ENCODE data around the gene TMEM218.

TMEM218 gene

DNA sequence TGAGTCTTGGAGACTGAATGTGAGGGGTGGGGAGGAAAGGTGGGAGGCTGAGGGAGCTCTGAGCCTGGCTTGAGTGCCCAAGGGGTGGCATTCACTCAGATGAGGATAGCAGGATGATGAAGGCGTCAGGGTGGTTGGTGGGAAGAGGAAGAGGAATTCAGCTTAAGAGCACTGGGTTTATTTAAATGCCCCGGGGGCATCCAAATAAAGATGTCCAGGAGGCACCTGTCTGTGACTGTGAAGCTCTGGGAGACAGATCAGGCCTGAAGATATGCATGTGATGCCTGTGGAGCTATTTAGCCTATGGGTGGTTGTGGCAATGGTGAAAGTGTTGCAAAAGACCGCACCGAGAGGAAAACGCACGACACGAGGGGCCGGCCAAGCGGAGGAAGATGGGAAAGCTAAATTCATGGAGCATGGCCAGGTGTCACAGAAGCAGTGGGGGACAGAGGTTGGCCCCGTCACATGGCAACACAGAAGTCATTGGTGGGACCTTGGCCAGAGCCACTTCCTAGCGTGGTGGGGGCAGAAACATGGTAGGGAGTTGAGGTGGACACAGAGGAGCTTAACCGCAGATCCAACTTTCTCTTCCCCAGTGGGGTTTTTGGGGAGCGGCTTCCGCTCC lies 32.8 kb downstream of the TMEM218 start:
- Histone ChIP-seq H3K27me3 (ENCODE audit: control insufficient read depth in 2 of 2, insufficient read depth in 2 of 2, low read length in 2 of 2) (no peaks in the 10 kb centered on the region), H3K9me3 (ENCODE audit: control insufficient read depth in 2 of 2, low read length in 2 of 2) (no peaks in the 10 kb centered on the region), H3K4me3 (ENCODE audit: low read length in 2 of 2) (no peak overlapping the region), H3K36me3 (ENCODE audit: control insufficient read depth in 2 of 2, insufficient read depth in 2 of 2, low read length in 2 of 2) (no peaks in the 10 kb centered on the region), H3K4me1 (ENCODE audit: control insufficient read depth in 2 of 2, insufficient read depth in 2 of 2, low read length in 2 of 2) (no peaks in the 10 kb centered on the region), H3K9ac (ENCODE audit: low read depth in 1 of 2, low read length in 2 of 2) (no peak overlapping the region), H3K27ac (ENCODE audit: low read depth in 2 of 2, low read length in 2 of 2) (no peak overlapping the region)

DNA sequence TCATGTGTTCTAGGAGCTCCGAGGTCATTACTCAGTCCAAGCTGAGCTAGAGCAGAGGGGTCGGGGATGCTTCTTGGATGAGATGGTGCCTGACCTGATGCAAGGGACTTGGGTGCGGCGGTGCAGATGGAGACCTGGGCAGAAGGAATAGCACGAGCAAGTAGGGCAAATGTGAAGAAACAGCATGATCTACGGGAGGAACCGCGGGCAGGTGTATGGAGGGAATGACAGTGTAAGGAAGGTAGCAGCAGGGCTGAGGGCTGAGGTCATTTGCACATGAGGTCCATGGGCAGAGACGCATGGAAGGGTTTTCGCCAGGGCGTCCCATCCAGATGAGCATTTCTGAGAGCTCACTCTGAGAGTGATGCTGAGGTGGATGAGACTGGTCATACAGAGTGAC lies 33.4 kb downstream of the TMEM218 start:
- no peak overlapping the region for H3K9ac ChIP-seq (ENCODE audit: low read depth in 1 of 2, low read length in 2 of 2)
- no peak overlapping the region for H3K27ac ChIP-seq (ENCODE audit: low read depth in 2 of 2, low read length in 2 of 2)
- no peaks in the 10 kb centered on the region for H3K27me3 ChIP-seq (ENCODE audit: control insufficient read depth in 2 of 2, insufficient read depth in 2 of 2, low read length in 2 of 2)
- no peaks in the 10 kb centered on the region for H3K36me3 ChIP-seq (ENCODE audit: control insufficient read depth in 2 of 2, insufficient read depth in 2 of 2, low read length in 2 of 2)
- no peak overlapping the region for H3K4me3 ChIP-seq (ENCODE audit: low read length in 2 of 2)
- H3K9me3 ChIP-seq (ENCODE audit: control insufficient read depth in 2 of 2, low read length in 2 of 2), result no peaks in the 10 kb centered on the region
- H3K4me1 ChIP-seq (ENCODE audit: control insufficient read depth in 2 of 2, insufficient read depth in 2 of 2, low read length in 2 of 2), result no peaks in the 10 kb centered on the region

GRCh38 chr11:125076378-125076945 lies 35.0 kb downstream of the TMEM218 start:
- no peaks in the 10 kb centered on the region for H3K27me3 ChIP-seq (ENCODE audit: control insufficient read depth in 2 of 2, insufficient read depth in 2 of 2, low read length in 2 of 2)
- H3K27ac ChIP-seq (ENCODE audit: low read depth in 2 of 2, low read length in 2 of 2), result no peak overlapping the region
- H3K36me3 ChIP-seq (ENCODE audit: control insufficient read depth in 2 of 2, insufficient read depth in 2 of 2, low read length in 2 of 2), result no peaks in the 10 kb centered on the region
- H3K4me3 ChIP-seq (ENCODE audit: low read length in 2 of 2), result no peak overlapping the region
- peaks cover 2 to 5% of the 10 kb centered on the region in 2 donors for H3K4me1 ChIP-seq (ENCODE audit: control insufficient read depth in 2 of 2, insufficient read depth in 2 of 2, low read length in 2 of 2)
- no peaks in the 10 kb centered on the region for H3K9me3 ChIP-seq (ENCODE audit: control insufficient read depth in 2 of 2, low read length in 2 of 2)
- H3K9ac ChIP-seq (ENCODE audit: low read depth in 1 of 2, low read length in 2 of 2), result no peak overlapping the region

- Histone ChIP-seq H3K9me3 (ENCODE audit: control insufficient read depth in 2 of 2, low read length in 2 of 2) (no peaks in the 10 kb centered on the region), H3K27me3 (ENCODE audit: control insufficient read depth in 2 of 2, insufficient read depth in 2 of 2, low read length in 2 of 2) (no peaks in the 10 kb centered on the region), H3K36me3 (ENCODE audit: control insufficient read depth in 2 of 2, insufficient read depth in 2 of 2, low read length in 2 of 2) (no peaks in the 10 kb centered on the region), H3K4me3 (ENCODE audit: low read length in 2 of 2) (no peak overlapping the region), H3K9ac (ENCODE audit: low read depth in 1 of 2, low read length in 2 of 2) (no peak overlapping the region), H3K27ac (ENCODE audit: low read depth in 2 of 2, low read length in 2 of 2) (no peak overlapping the region), H3K4me1 (ENCODE audit: control insufficient read depth in 2 of 2, insufficient read depth in 2 of 2, low read length in 2 of 2) (peaks cover 2 to 5% of the 10 kb centered on the region in 2 donors)
Measured at GRCh38 chr11:125075900-125076317, 35.5 kb downstream of the TMEM218 start.

GRCh38 chr11:125075242-125075625 lies 36.2 kb downstream of the TMEM218 start:
- H3K27ac ChIP-seq (ENCODE audit: low read depth in 2 of 2, low read length in 2 of 2), result no peak overlapping the region
- no peak overlapping the region for H3K9ac ChIP-seq (ENCODE audit: low read depth in 1 of 2, low read length in 2 of 2)
- H3K9me3 ChIP-seq (ENCODE audit: control insufficient read depth in 2 of 2, low read length in 2 of 2), result no peaks in the 10 kb centered on the region
- H3K27me3 ChIP-seq (ENCODE audit: control insufficient read depth in 2 of 2, insufficient read depth in 2 of 2, low read length in 2 of 2), result no peaks in the 10 kb centered on the region
- H3K36me3 ChIP-seq (ENCODE audit: control insufficient read depth in 2 of 2, insufficient read depth in 2 of 2, low read length in 2 of 2), result no peaks in the 10 kb centered on the region
- no peak overlapping the region for H3K4me3 ChIP-seq (ENCODE audit: low read length in 2 of 2)
- H3K4me1 ChIP-seq (ENCODE audit: control insufficient read depth in 2 of 2, insufficient read depth in 2 of 2, low read length in 2 of 2), result peaks cover 2 to 5% of the 10 kb centered on the region in 2 donors

GRCh38 chr11:125074511-125075241 lies 36.8 kb downstream of the TMEM218 start:
- H3K36me3 ChIP-seq (ENCODE audit: control insufficient read depth in 2 of 2, insufficient read depth in 2 of 2, low read length in 2 of 2), result no peaks in the 10 kb centered on the region
- no peak overlapping the region for H3K9ac ChIP-seq (ENCODE audit: low read depth in 1 of 2, low read length in 2 of 2)
- no peaks in the 10 kb centered on the region for H3K27me3 ChIP-seq (ENCODE audit: control insufficient read depth in 2 of 2, insufficient read depth in 2 of 2, low read length in 2 of 2)
- H3K27ac ChIP-seq (ENCODE audit: low read depth in 2 of 2, low read length in 2 of 2), result no peak overlapping the region
- H3K9me3 ChIP-seq (ENCODE audit: control insufficient read depth in 2 of 2, low read length in 2 of 2), result no peaks in the 10 kb centered on the region
- H3K4me3 ChIP-seq (ENCODE audit: low read length in 2 of 2), result no peak overlapping the region
- H3K4me1 ChIP-seq (ENCODE audit: control insufficient read depth in 2 of 2, insufficient read depth in 2 of 2, low read length in 2 of 2), result peaks cover 4 to 5% of the 10 kb centered on the region in 2 donors

DNA sequence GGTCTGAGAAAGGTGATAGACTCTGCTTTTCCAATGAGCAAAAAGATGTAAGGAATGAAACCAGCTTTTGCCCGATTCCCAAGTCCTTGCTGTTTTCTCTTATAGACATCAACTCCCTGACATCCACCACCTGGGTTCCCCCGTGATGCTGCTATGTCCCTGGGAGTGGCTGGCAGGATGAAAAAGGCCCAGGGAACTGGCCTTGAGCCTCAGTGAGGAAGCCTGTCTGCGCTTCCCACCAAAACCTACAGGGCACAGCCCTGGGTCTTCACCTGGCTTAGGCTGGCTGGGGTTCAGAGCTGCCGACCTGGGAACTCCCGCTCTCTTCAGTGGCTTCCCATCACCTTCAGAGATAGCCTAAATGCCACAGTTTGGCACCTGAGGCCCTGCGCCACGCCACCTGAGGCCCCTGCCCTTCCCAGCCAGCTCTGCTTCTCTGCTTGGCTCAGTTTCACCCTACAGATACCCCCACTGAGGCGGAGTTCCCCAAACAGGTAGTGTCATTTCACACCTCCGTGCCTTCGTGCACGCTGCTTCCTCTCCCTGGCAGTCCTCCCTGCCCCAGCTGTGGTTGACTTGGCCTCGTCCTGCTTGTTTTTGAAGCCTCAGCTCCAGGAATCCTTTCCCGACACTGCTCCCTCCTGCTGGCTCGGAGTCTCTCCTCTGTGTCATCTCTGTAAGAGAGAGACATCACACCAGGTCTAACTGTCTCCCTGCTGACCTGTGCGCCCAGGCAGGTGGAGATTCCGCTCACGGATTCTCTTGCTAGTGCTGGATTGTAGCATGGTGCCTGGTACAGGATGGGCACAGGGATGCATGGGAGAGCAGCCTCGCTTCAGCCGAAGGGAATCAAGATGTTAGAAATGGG lies 37.6 kb downstream of the TMEM218 start:
- no peak overlapping the region for H3K4me3 ChIP-seq (ENCODE audit: low read length in 2 of 2)
- H3K4me1 ChIP-seq (ENCODE audit: control insufficient read depth in 2 of 2, insufficient read depth in 2 of 2, low read length in 2 of 2), result peaks cover 4 to 5% of the 10 kb centered on the region in 2 donors
- no peaks in the 10 kb centered on the region for H3K36me3 ChIP-seq (ENCODE audit: control insufficient read depth in 2 of 2, insufficient read depth in 2 of 2, low read length in 2 of 2)
- no peaks in the 10 kb centered on the region for H3K9me3 ChIP-seq (ENCODE audit: control insufficient read depth in 2 of 2, low read length in 2 of 2)
- no peak overlapping the region for H3K27ac ChIP-seq (ENCODE audit: low read depth in 2 of 2, low read length in 2 of 2)
- H3K27me3 ChIP-seq (ENCODE audit: control insufficient read depth in 2 of 2, insufficient read depth in 2 of 2, low read length in 2 of 2), result no peaks in the 10 kb centered on the region
- no peak overlapping the region for H3K9ac ChIP-seq (ENCODE audit: low read depth in 1 of 2, low read length in 2 of 2)

DNA sequence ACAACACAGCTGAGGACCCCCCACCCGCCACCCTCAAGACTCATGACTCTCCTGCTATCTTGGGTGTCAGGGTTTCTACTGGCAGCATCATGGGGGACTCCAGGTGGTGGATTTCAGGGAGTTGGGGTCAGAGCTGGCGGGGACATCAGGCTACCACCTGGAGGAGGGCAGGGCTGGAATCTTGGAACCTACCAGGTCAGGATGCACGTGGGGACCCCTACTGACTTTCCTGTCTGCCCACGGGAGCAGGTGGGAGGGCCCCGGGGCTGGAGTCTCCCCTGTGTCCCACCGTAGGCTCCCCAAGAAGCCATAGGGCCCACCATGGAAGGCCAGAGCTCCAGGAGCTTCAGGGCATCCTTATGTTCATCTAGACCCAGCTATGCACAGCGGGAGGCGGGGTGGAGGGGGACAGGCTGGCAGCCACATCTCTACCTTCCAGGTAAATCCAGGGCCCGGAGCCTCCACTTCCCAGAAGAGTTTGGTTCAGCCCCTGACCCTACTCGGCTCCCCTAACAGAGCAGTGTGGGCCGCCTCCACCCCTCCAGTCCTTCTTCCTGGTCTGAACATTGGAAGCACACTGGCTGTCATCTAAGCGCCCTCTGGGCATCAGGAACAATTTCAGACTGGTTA lies 38.4 kb downstream of the TMEM218 start:
- peaks cover 4 to 5% of the 10 kb centered on the region in 2 donors for H3K4me1 ChIP-seq (ENCODE audit: control insufficient read depth in 2 of 2, insufficient read depth in 2 of 2, low read length in 2 of 2)
- H3K27ac ChIP-seq (ENCODE audit: low read depth in 2 of 2, low read length in 2 of 2), result peak overlapping the region in 1 of 2 donors; percentile 25
- no peak overlapping the region for H3K9ac ChIP-seq (ENCODE audit: low read depth in 1 of 2, low read length in 2 of 2)
- no peaks in the 10 kb centered on the region for H3K36me3 ChIP-seq (ENCODE audit: control insufficient read depth in 2 of 2, insufficient read depth in 2 of 2, low read length in 2 of 2)
- no peak overlapping the region for H3K4me3 ChIP-seq (ENCODE audit: low read length in 2 of 2)
- no peaks in the 10 kb centered on the region for H3K9me3 ChIP-seq (ENCODE audit: control insufficient read depth in 2 of 2, low read length in 2 of 2)
- no peaks in the 10 kb centered on the region for H3K27me3 ChIP-seq (ENCODE audit: control insufficient read depth in 2 of 2, insufficient read depth in 2 of 2, low read length in 2 of 2)

GRCh38 chr11:125072218-125072960 lies 39.0 kb downstream of the TMEM218 start:
- Histone ChIP-seq H3K9ac (ENCODE audit: low read depth in 1 of 2, low read length in 2 of 2) (no peak overlapping the region), H3K9me3 (ENCODE audit: control insufficient read depth in 2 of 2, low read length in 2 of 2) (no peaks in the 10 kb centered on the region), H3K27ac (ENCODE audit: low read depth in 2 of 2, low read length in 2 of 2) (peak overlapping the region; percentile 25 to 28), H3K4me3 (ENCODE audit: low read length in 2 of 2) (no peak overlapping the region), H3K27me3 (ENCODE audit: control insufficient read depth in 2 of 2, insufficient read depth in 2 of 2, low read length in 2 of 2) (no peaks in the 10 kb centered on the region), H3K36me3 (ENCODE audit: control insufficient read depth in 2 of 2, insufficient read depth in 2 of 2, low read length in 2 of 2) (no peaks in the 10 kb centered on the region), H3K4me1 (ENCODE audit: control insufficient read depth in 2 of 2, insufficient read depth in 2 of 2, low read length in 2 of 2) (peaks cover 4 to 5% of the 10 kb centered on the region in 2 donors)

Measured in mucosa of rectum (tissue), 2 donors.